AG04450 (cell line): Measurements from ENCODE around the gene PPA2. TPM values are rescaled to one million over a fixed set of nuclear protein-coding genes. Genes with fewer than 3 reads are reported as not detected.
"Not testable (repeated sequence)": the region's sequence is repeated elsewhere in the genome, so short reads cannot be mapped to it uniquely, and the experiment has no call there.

Source experiments
- CTCF ChIA-PET: fragments of 300-600, 350-600 bp; formaldehyde crosslinking; extraction: SDS; loops from one replicate; lab custom pipeline; 2022; ENCODE audit warnings: antibody characterized with exemption, inconsistent platforms; lab: Charles Lee
- POLR2A ChIA-PET: fragments of 350-600 bp; formaldehyde crosslinking; extraction: SDS; loops from one replicate; lab custom pipeline; 2021; ENCODE audit warnings: antibody characterized with exemption, inconsistent platforms; lab: Yijun Ruan, JAX
- DNase-seq: peaks from one replicate; pipeline ENCODE4 v3.0.0-alpha.2; 2011; ENCODE audit warnings: low read depth, low spot score
- H3K27ac ChIP-seq: one replicate; pipeline ENCODE4 v1.5.1; 2012; ENCODE audit warnings: low read depth, low read length, control low read depth
- H3K27me3 ChIP-seq: one replicate; pipeline ENCODE4 v1.6.0; 2012; ENCODE audit warnings: low read length; ENCODE audit not compliant: control insufficient read depth, insufficient read depth
- H3K4me3 ChIP-seq: 2 replicates; pipeline ENCODE4 v1.5.1; 2011; ENCODE audit warnings: mild to moderate bottlenecking, low read depth, low read length, control low read depth
- H3K9me3 ChIP-seq: 2 replicates; pipeline ENCODE4 v1.5.1; 2012; ENCODE audit warnings: low read length; ENCODE audit not compliant: control insufficient read depth, insufficient read depth
- polyA plus RNA-seq: library from polyadenylated mRNA; depleted of rRNA; stranded (reverse); fragments of >200 nt; gene quantifications from 2 replicates; pipeline ENCODE4 v1.2.3, GENCODE V29; 2011
- TF ChIP-seq, protein P1 (sequence below): IDR thresholded peaks from 2 replicates; pipeline ENCODE4 v1.5.1; 2011; ENCODE audit warnings: low read depth, low read length, control low read depth, inconsistent platforms

Gene PPA2
- polyA plus RNA-seq, 1 experiment = 127 TPM

DNA sequence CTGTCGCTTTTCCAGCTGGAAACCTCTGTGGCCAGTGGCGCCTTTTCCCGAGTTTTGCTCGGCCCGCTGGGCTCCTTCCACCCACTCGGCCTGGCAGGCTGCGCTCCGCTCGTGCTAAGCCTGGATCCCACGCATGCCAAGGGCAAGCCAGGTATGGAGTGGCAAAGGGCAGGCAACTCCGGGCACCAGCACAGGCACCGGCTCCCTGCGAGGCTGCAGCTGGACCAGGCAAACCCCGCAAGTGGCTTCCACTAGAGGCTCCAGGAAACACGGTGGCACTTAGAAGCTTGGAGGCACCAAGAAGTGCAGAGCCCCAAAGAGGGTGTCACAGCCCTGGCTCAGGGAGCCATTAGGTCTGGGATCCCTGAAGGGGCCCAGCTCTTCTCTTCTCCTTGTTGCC is 59.5 kb downstream of the PPA2 start:
- no peak overlapping the region for H3K27ac ChIP-seq
- no peaks in the 10 kb centered on the region for H3K27me3 ChIP-seq
- H3K9me3 ChIP-seq = no peaks in the 10 kb centered on the region; the same call in 1 of the 2 replicates
- no peak for DNase-seq
- CTCF ChIA-PET = no interaction called here
- H3K4me3 ChIP-seq = no peak overlapping the region
- POLR2A ChIA-PET = no interaction called here
- TF ChIP-seq, protein P1, sequence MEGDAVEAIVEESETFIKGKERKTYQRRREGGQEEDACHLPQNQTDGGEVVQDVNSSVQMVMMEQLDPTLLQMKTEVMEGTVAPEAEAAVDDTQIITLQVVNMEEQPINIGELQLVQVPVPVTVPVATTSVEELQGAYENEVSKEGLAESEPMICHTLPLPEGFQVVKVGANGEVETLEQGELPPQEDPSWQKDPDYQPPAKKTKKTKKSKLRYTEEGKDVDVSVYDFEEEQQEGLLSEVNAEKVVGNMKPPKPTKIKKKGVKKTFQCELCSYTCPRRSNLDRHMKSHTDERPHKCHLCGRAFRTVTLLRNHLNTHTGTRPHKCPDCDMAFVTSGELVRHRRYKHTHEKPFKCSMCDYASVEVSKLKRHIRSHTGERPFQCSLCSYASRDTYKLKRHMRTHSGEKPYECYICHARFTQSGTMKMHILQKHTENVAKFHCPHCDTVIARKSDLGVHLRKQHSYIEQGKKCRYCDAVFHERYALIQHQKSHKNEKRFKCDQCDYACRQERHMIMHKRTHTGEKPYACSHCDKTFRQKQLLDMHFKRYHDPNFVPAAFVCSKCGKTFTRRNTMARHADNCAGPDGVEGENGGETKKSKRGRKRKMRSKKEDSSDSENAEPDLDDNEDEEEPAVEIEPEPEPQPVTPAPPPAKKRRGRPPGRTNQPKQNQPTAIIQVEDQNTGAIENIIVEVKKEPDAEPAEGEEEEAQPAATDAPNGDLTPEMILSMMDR = no peak

DNA sequence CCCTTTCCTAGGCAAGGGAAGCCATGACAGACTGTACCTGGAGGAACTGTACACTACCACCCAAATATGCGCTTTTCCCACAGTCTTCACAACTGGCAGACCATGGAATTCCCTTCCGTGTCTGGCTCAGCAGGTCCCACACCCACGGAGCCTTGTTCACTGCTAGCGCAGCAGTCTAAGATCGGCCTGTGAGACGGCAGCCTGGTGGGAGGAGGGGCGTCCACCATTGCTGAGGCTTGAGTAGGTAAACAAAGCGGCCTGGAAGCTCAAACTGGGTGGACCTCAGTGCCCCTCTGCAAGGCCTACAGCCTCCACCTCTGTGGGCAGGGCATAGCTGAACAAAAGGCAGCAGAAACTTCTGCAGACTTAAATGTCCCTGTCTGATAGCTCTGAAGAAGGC is 64.7 kb downstream of the PPA2 start:
- H3K27me3 ChIP-seq, H3K4me3 ChIP-seq, H3K9me3 ChIP-seq, POLR2A ChIA-PET, DNase-seq, H3K27ac ChIP-seq, CTCF ChIA-PET: not testable (repeated sequence)

DNA sequence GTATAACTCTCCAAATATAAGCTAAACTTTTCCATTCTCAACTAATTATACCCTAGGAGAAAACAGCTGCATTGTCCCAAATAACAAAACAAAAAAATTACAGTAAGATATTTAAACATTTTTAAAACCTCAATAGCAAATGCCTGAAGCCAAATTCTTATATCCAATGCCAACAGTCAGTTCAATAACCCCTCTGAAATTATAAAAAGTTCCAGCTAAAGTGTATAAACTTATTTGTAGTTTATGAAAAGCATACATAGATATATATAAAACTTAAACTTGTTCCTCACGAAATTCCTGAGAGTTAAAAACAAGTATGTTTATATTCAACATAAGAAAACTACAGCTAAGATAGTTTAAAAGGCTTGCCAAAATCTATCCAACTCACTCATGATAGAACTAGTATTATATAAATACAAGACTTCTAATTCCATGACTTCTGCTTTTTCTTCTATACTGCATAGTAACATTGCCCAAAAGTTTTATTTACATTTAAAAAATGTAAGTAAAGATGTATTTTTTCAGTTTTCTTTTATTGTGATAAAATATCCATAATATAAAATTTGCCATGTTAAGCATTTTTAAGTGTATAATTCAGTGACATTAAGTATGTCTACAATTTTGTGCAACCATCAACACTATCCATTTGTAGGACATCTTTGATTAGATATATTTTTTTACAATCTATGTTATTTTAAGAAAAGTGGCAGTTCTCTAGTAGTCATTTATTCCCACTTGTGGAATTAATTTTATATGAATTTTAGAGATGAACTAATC is 72.8 kb downstream of the PPA2 start:
- no peak for DNase-seq
- no peaks in the 10 kb centered on the region for H3K27me3 ChIP-seq
- POLR2A ChIA-PET = no interaction called here
- CTCF ChIA-PET = interaction anchor here (0.8 to 0.9 kb wide), 2 partner anchors 72 to 73 kb away, joined by 3 read pairs; no protein-coding TSS in a partner anchor
- TF ChIP-seq, protein P1 = no peak
- no peak overlapping the region for H3K27ac ChIP-seq
- peaks cover 4% of the 10 kb centered on the region for H3K9me3 ChIP-seq
- H3K4me3 ChIP-seq = no peak overlapping the region

DNA sequence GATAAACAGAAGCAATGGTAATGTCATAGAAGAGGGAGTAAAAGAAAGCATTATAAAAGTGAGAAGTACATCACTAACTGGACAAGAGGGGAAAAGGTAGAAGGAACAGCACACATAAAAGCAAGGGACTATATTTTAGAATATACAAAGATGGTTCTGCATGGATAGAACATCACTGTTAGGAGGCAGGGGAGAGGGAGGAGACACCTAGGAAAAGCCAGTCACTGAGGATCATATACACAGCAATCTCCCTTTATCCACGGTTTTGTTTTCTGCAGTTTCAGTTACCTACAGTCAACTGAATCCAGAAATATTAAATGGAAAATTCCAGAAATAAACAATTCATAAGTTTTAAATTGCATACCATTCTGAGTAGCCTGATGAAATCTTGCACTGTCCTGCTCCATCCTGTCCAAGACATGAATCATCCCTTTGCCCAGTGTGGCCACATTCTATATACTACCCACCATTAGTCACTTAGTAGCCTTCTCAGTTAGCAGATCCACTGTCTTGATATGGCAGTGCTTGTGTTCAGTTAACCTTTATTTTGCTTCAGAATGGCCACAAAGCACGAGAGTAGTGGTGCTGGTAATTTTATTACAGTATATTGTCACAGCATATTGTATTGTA is 74.2 kb downstream of the PPA2 start:
- no peak overlapping the region for H3K4me3 ChIP-seq
- TF ChIP-seq, protein P1 = no peak
- CTCF ChIA-PET = no interaction called here
- peak overlapping the region; percentile 21 for H3K27ac ChIP-seq
- peaks cover 2% of the 10 kb centered on the region for H3K9me3 ChIP-seq
- no peaks in the 10 kb centered on the region for H3K27me3 ChIP-seq
- peak; percentile 56 for DNase-seq
- POLR2A ChIA-PET = no interaction called here

DNA sequence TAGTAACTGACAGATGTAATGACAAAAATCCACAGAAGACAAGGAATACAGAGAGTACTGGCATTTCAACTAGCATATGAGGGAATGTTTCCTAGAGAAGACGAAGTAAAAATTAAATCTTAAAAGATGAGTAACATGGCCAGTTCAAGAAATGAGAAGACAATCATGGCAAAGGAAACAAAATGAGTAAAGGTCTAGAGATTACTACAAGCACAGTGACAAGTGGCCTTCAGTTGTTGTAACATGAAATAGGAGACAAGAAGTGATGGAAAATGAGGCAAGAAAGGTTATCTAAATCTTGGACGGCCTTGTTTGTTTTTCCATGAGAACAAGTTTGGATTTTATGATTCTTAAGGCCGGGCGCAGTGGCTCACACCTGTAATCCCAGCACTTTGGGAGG is 81.0 kb downstream of the PPA2 start:
- CTCF ChIA-PET = no interaction called here
- H3K4me3 ChIP-seq = no peak overlapping the region
- H3K27ac ChIP-seq = no peak overlapping the region
- no peaks in the 10 kb centered on the region for H3K27me3 ChIP-seq
- TF ChIP-seq, protein P1 = no peak
- H3K9me3 ChIP-seq = no peaks in the 10 kb centered on the region
- POLR2A ChIA-PET = no interaction called here
- DNase-seq = no peak
